Tibial artery (tissue), 4 donors: ENCODE measurements around the gene SELL.

Experiments
- DNase-seq, 2 donors: peaks; one replicate each; pipeline ENCODE4 v3.0.0-alpha.2; 2019
- H3K27ac ChIP-seq, 2 donors: fragments of 200-600 bp; sonication (generic) in 1 of 2; 1 replicate in 1 of 2; 2 replicates in 1 of 2; pipeline ENCODE4 v1.5.1; 2018 to 2019; ENCODE audit warnings: mild to moderate bottlenecking in 1 of 2
- H3K27me3 ChIP-seq, 2 donors: fragments of 200-600 bp; sonication (generic) in 1 of 2; one replicate each; pipeline versions ENCODE4 v1.5.1 to v1.6.0; 2016 to 2019
- H3K36me3 ChIP-seq, 3 donors: fragments of 200-600 bp; sonication (generic) in 2 of 3; one replicate each; pipeline ENCODE4 v1.5.1; 2016 to 2019; ENCODE audit warnings: mild to moderate bottlenecking in 2 of 3
- H3K4me1 ChIP-seq, 4 donors: fragments of 200-600 bp; sonication (generic) in 2 of 4; 1 replicate in 3 of 4; 2 replicates in 1 of 4; pipeline ENCODE4 v1.5.1; 2016 to 2019
- H3K4me3 ChIP-seq, 2 donors: fragments of 200-600 bp; sonication (generic) in 1 of 2; 1 replicate in 1 of 2; 2 replicates in 1 of 2; pipeline ENCODE4 v1.5.1; 2018 to 2019; ENCODE audit warnings: mild to moderate bottlenecking in 2 of 2
- H3K9me3 ChIP-seq, 3 donors: fragments of 200-600 bp; sonication (generic) in 1 of 3; one replicate each; pipeline ENCODE4 v1.5.1; 2016 to 2019
- intact Hi-C: fragments of 100-400 bp; cut with DNase I; formaldehyde crosslinking; loops from one replicate; pipeline ENCODE4 v1.15.0; 2023; ENCODE audit warnings: low total_unique reads
- TF ChIP-seq, protein P1 (sequence below), 2 experiments: fragments of 200-600 bp in 1 of 2; fragments of 450-650 bp in 1 of 2; IDR thresholded peaks; one replicate each; pipeline ENCODE4 v1.5.1; 2017 to 2019; ENCODE audit warnings: antibody characterized with exemption in 2 of 2, mild to moderate bottlenecking in 1 of 2, moderate library complexity in 1 of 2

The SELL gene

GRCh38 chr1:169745015-169745861, 33.8 kb upstream of the SELL start:
- H3K27ac ChIP-seq, result no peak overlapping the region
- H3K9me3 ChIP-seq, result no peaks in the 10 kb centered on the region
- H3K27me3 ChIP-seq, result no peaks in the 10 kb centered on the region
- H3K4me3 ChIP-seq, result no peak overlapping the region
- TF ChIP-seq, protein P1, sequence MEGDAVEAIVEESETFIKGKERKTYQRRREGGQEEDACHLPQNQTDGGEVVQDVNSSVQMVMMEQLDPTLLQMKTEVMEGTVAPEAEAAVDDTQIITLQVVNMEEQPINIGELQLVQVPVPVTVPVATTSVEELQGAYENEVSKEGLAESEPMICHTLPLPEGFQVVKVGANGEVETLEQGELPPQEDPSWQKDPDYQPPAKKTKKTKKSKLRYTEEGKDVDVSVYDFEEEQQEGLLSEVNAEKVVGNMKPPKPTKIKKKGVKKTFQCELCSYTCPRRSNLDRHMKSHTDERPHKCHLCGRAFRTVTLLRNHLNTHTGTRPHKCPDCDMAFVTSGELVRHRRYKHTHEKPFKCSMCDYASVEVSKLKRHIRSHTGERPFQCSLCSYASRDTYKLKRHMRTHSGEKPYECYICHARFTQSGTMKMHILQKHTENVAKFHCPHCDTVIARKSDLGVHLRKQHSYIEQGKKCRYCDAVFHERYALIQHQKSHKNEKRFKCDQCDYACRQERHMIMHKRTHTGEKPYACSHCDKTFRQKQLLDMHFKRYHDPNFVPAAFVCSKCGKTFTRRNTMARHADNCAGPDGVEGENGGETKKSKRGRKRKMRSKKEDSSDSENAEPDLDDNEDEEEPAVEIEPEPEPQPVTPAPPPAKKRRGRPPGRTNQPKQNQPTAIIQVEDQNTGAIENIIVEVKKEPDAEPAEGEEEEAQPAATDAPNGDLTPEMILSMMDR (IDR thresholded peaks at IDR 0.05), result no peak
- intact Hi-C loops, result no loop called here
- no peak for DNase-seq
- no peaks in the 10 kb centered on the region for H3K36me3 ChIP-seq
- peaks cover 0 to 17% (median 11%) of the 10 kb centered on the region in 4 donors for H3K4me1 ChIP-seq

GRCh38 chr1:169741666-169742394, 30.4 kb upstream of the SELL start:
- intact Hi-C loops, result no loop called here
- TF ChIP-seq, protein P1 (IDR thresholded peaks at IDR 0.05), result no peak
- Histone ChIP-seq H3K27me3 (no peaks in the 10 kb centered on the region), H3K4me1 (peaks cover 0 to 26% (median 12%) of the 10 kb centered on the region in 4 donors), H3K4me3 (no peak overlapping the region), H3K36me3 (no peaks in the 10 kb centered on the region), H3K9me3 (no peaks in the 10 kb centered on the region), H3K27ac (no peak overlapping the region)
- DNase-seq, result no peak

DNA sequence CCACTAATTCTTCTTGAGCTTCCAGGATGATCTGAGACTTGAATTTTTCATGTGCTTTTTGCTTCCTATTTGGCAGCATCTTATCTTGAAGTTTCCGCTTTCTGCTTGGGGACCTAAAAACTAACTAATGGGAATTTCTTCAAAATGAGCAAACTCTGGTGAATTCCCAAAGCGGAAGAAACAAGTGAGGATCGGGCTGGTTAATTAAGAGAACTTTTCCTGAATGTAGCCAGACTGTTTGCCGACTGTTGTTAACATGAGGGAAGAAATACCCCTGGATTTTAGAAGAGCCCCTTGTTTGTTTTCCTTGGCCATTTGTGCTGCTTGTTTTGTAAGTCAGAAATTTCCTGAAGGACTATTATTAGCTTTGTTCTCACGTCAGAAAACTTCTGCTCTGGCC, 28.6 kb upstream of the SELL start:
- Histone ChIP-seq H3K27ac (peak overlapping the region; percentile 15 to 21), H3K4me3 (peak overlapping the region in 1 of 2 donors; percentile 2), H3K27me3 (no peaks in the 10 kb centered on the region), H3K36me3 (no peaks in the 10 kb centered on the region), H3K4me1 (peaks cover 0 to 26% (median 12%) of the 10 kb centered on the region in 4 donors), H3K9me3 (no peaks in the 10 kb centered on the region)
- DNase-seq, result no peak
- TF ChIP-seq, protein P1 (IDR thresholded peaks at IDR 0.05), result no peak
- intact Hi-C loops, result no loop called here

GRCh38 chr1:169733924-169734323, 22.5 kb upstream of the SELL start, which contains the start of gene SELE:
Gene SELE, minus strand, starts transcription at chr1:169734079. Its CDS starts 467 bp downstream, at chr1:169733612.
- Histone ChIP-seq H3K9me3 (no peaks in the 10 kb centered on the region), H3K4me1 (no peaks in the 10 kb centered on the region), H3K27me3 (no peaks in the 10 kb centered on the region), H3K27ac (no peak within 1 kb of the TSS), H3K4me3 (no peak within 1 kb of the TSS), H3K36me3 (no peaks in the 10 kb centered on the region)
- TF ChIP-seq, protein P1 (IDR thresholded peaks at IDR 0.05), result no peak
- DNase-seq, result no peak
- intact Hi-C loops, result no loop called here

DNA sequence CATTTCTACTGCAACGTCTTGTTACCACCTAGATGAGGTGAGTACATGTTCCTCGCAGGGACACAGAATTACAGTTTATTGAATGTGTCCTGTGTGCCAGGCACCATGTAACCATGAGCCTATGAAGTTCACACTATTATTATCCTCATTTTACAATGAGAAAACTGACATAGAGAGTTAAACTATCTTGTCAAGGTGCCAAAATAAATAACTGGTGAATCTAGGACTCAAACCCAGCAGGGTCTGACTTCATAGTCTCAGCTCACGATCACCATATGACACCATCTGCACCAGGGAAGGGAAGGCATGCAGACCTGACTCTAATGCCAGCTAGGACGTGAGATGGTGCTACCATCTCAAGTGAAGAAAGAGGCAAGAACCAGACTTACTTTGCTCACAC, 20.0 kb upstream of the SELL start:
- TF ChIP-seq, protein P1 (IDR thresholded peaks at IDR 0.05), result no peak
- Histone ChIP-seq H3K4me1 (no peaks in the 10 kb centered on the region), H3K4me3 (no peak overlapping the region), H3K27ac (no peak overlapping the region), H3K9me3 (no peaks in the 10 kb centered on the region), H3K36me3 (no peaks in the 10 kb centered on the region), H3K27me3 (peaks cover 0 to 6% of the 10 kb centered on the region in 2 donors)
- intact Hi-C loops, result no loop called here
- no peak for DNase-seq
